CD4-positive, alpha-beta memory T cell (primary cell): Measurements from ENCODE around the gene FBN2. TPM values are rescaled to one million over a fixed set of nuclear protein-coding genes. Genes with fewer than 3 reads are reported as not detected.

ENCODE experiments used
- CTCF ChIA-PET: fragments of 350-600 bp; sonication (Branson Sonifier 250); formaldehyde crosslinking; loops from one replicate; lab custom pipeline; 2021; ENCODE audit warnings: inconsistent platforms; ENCODE audit not compliant: partially characterized antibody; lab: Charles Lee
- POLR2A ChIA-PET: fragments of 350-600 bp; sonication (Branson Sonifier 250); formaldehyde crosslinking; loops from one replicate; lab custom pipeline; 2021; ENCODE audit not compliant: partially characterized antibody; lab: Charles Lee
- DNase-seq, 5 donors: peaks; one replicate each; pipeline versions ENCODE4 v3.0.0 to v3.0.0-alpha.2; 2020 to 2022; ENCODE audit warnings: mixed read lengths in 1 of 5
- H3K27ac ChIP-seq: one replicate; pipeline ENCODE4 v1.7.0; 2013; ENCODE audit warnings: low read depth, low read length
- H3K27me3 ChIP-seq: 2 replicates; pipeline ENCODE4 v1.7.0; 2013; ENCODE audit warnings: mild to moderate bottlenecking, low read length, moderate library complexity; ENCODE audit not compliant: insufficient read depth
- H3K36me3 ChIP-seq: 2 replicates; pipeline ENCODE4 v1.7.0; 2013; ENCODE audit warnings: mild to moderate bottlenecking, low read length, moderate library complexity; ENCODE audit not compliant: insufficient read depth
- H3K4me1 ChIP-seq: 2 replicates; pipeline ENCODE4 v1.7.0; 2013; ENCODE audit warnings: mild to moderate bottlenecking, low read length, moderate library complexity; ENCODE audit not compliant: insufficient read depth
- H3K4me3 ChIP-seq, 2 donors: one replicate each; pipeline ENCODE4 v1.7.0; 2013; ENCODE audit warnings: low read length in 2 of 2, mild to moderate bottlenecking in 1 of 2
- H3K9me3 ChIP-seq, 2 donors: one replicate each; pipeline ENCODE4 v1.7.0; 2013; ENCODE audit warnings: low read length in 2 of 2, control low read depth in 1 of 2; ENCODE audit not compliant: control insufficient read depth in 1 of 2
- H3K27ac Mint-ChIP-seq, 7 donors: one replicate each; pipeline ENCODE4 v1.8.0; 2020 to 2021; ENCODE audit warnings: mixed read lengths in 7 of 7, mild to moderate bottlenecking in 6 of 7, inconsistent platforms in 3 of 7, moderate library complexity in 3 of 7
- H3K27me3 Mint-ChIP-seq, 2 donors: one replicate each; pipeline ENCODE4 v1.8.0; 2020 to 2021; ENCODE audit warnings: mixed read lengths in 2 of 2
- H3K36me3 Mint-ChIP-seq, 2 donors: one replicate each; pipeline ENCODE4 v1.8.0; 2020 to 2021; ENCODE audit warnings: mixed read lengths in 2 of 2, inconsistent platforms in 1 of 2, mild to moderate bottlenecking in 1 of 2
- H3K4me1 Mint-ChIP-seq, 4 donors: one replicate each; pipeline ENCODE4 v1.8.0; 2020 to 2021; ENCODE audit warnings: mixed read lengths in 4 of 4, mild to moderate bottlenecking in 1 of 4
- H3K4me3 Mint-ChIP-seq, 8 donors: one replicate each; pipeline ENCODE4 v1.8.0; 2020 to 2021; ENCODE audit warnings: mixed read lengths in 8 of 8, mild to moderate bottlenecking in 7 of 8, moderate library complexity in 6 of 8, inconsistent platforms in 3 of 8
- H3K9me3 Mint-ChIP-seq, 8 donors: one replicate each; pipeline ENCODE4 v1.8.0; 2020 to 2021; ENCODE audit warnings: mixed read lengths in 8 of 8, mild to moderate bottlenecking in 5 of 8, inconsistent platforms in 3 of 8, moderate library complexity in 1 of 8
- intact Hi-C: fragments of 100-400 bp; cut with micrococcal nuclease; formaldehyde crosslinking; loops from one replicate; pipeline ENCODE4 v1.15.1; 2023
- polyA plus RNA-seq, 2 donors: library from polyadenylated mRNA; unstranded; fragments of 300-500 nt; fragmentation: Illumina TruSeq; gene quantifications; one replicate each; pipeline ENCODE4 v1.2.3, GENCODE V29; 2021
- total RNA-seq, 2 experiments: library from RNA; stranded (reverse); gene quantifications; one replicate each; pipeline ENCODE4 v1.2.3, GENCODE V29; 2021

Gene FBN2
- total and polyA plus RNA-seq, 4 experiments from 2014 or later: 0.15 to 0.30 TPM; not detected in 2

DNA sequence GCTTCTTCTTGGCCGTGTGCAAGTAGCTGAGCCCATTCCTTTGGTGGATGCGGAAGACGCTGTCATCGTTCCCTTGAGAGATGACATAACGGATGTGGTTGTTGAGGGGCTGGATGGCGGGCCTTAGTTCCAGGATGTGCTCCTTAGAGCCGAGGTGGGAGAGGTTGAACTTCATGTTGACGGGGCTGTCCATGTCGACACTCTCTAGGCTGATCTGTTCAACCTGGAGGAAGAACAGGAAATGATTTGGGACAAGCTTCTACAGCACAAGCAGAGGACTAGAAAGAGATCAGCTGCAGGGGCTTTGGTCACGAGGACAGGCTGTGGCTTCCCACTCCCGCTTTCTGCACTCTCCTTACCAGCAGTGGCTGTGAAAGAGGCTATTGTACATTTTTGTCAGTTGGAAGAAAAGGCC is 278.4 kb downstream of the FBN2 start:
- no peak overlapping the region for H3K27ac ChIP-seq
- no peak for DNase-seq
- H3K27ac Mint-ChIP-seq: peak overlapping the region in 1 of 7 donors; percentile 19

DNA sequence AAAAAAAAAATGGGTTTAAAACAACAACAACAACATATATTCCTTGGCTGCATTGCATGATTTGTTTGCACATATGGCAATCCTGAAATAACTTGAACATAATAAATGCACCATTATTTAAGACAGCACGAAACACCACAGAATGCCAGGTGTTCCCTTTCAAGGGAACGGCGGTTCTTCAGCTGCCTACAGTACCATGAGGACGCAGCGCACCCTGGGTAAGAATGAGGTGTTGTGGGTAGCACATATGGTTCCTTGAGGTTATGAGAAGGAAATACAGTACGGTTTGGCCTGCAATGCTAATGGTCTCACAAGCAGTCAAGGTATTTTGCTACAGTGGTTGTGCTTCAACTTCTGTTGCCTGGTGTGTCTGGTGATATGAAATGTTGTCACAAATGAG is 279.7 kb downstream of the FBN2 start:
- H3K4me3 Mint-ChIP-seq: no peak overlapping the region
- Histone ChIP-seq H3K4me3 (no peak overlapping the region), H3K27me3 (no peaks in the 10 kb centered on the region), H3K4me1 (no peaks in the 10 kb centered on the region), H3K36me3 (no peaks in the 10 kb centered on the region), H3K9me3 (no peaks in the 10 kb centered on the region), H3K27ac (no peak overlapping the region)
- intact Hi-C loops: no loop called here
- ChIA-PET POLR2A (no interaction called here), CTCF (no interaction called here)
- no peak for DNase-seq
- no peaks in the 10 kb centered on the region for H3K4me1 Mint-ChIP-seq
- no peak overlapping the region for H3K27ac Mint-ChIP-seq
- H3K36me3 Mint-ChIP-seq: no peaks in the 10 kb centered on the region
- peaks cover 0 to 3% of the 10 kb centered on the region in 2 donors for H3K27me3 Mint-ChIP-seq
- peaks cover 0 to 4% (median 0%) of the 10 kb centered on the region in 8 donors for H3K9me3 Mint-ChIP-seq

More for the DNA sequence above, 278.4 kb downstream of the FBN2 start:
- H3K9me3 Mint-ChIP-seq: peaks cover 0 to 4% (median 0%) of the 10 kb centered on the region in 8 donors
- H3K4me1 Mint-ChIP-seq: no peaks in the 10 kb centered on the region
- no peaks in the 10 kb centered on the region for H3K4me1 ChIP-seq
- H3K27me3 ChIP-seq: no peaks in the 10 kb centered on the region
- ChIA-PET POLR2A (no interaction called here), CTCF (no interaction called here)
- no peaks in the 10 kb centered on the region for H3K36me3 ChIP-seq
- no peaks in the 10 kb centered on the region for H3K36me3 Mint-ChIP-seq
- intact Hi-C loops: no loop called here
- no peaks in the 10 kb centered on the region for H3K9me3 ChIP-seq
- H3K27me3 Mint-ChIP-seq: peaks cover 0 to 4% of the 10 kb centered on the region in 2 donors
- no peak overlapping the region for H3K4me3 Mint-ChIP-seq
- no peak overlapping the region for H3K4me3 ChIP-seq

DNA sequence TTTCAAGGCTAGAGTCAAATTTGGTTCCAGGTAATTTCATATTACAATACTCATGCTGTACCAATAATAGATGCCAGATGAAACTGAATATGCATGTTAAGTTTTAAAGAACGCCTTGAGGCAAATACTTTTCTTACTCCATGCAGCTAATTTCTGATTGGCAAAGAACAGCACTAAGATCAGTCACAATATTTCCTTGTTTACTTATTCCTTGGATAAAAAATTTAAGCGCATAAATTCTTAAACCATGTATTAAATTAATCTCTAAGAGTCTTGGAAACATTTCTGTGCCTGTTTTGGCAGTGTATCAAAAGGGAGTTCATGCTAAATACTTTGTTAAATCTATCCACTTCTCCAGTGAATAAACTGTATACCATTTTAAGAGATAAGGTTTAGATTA is 281.0 kb downstream of the FBN2 start:
- H3K4me3 Mint-ChIP-seq: no peak overlapping the region
- H3K4me1 Mint-ChIP-seq: no peaks in the 10 kb centered on the region
- Histone ChIP-seq H3K9me3 (no peaks in the 10 kb centered on the region), H3K27me3 (no peaks in the 10 kb centered on the region), H3K27ac (no peak overlapping the region), H3K36me3 (no peaks in the 10 kb centered on the region), H3K4me3 (no peak overlapping the region), H3K4me1 (no peaks in the 10 kb centered on the region)
- intact Hi-C loops: no loop called here
- CTCF ChIA-PET: no interaction called here
- no peak for DNase-seq
- no peaks in the 10 kb centered on the region for H3K36me3 Mint-ChIP-seq
- POLR2A ChIA-PET: no interaction called here
- H3K27ac Mint-ChIP-seq: no peak overlapping the region
- H3K9me3 Mint-ChIP-seq: peaks cover 0 to 4% (median 0%) of the 10 kb centered on the region in 8 donors
- peaks cover 0 to 2% of the 10 kb centered on the region in 2 donors for H3K27me3 Mint-ChIP-seq

DNA sequence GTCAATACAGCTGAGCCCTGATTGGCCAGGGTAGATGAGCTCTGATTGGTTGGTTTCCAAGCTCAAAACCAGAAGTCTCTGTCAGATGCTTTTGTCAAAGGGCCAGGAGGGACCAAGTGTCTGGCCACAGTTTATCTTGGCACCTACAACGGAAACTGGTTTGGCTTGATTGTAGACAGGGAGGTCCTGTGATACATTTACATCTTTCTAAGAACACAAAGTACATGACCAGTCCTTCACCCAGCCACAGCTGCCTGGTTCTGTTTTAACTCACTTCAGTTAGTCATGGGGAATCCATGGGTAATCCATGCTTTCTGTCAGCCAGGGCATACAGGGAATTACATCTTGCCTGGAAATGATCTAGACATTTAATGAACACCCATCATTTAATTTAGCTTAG is 283.3 kb downstream of the FBN2 start:
- Histone ChIP-seq H3K4me1 (no peaks in the 10 kb centered on the region), H3K9me3 (no peaks in the 10 kb centered on the region), H3K36me3 (no peaks in the 10 kb centered on the region), H3K27ac (no peak overlapping the region), H3K4me3 (no peak overlapping the region), H3K27me3 (no peaks in the 10 kb centered on the region)
- intact Hi-C loops: no loop called here
- no peak for DNase-seq
- H3K27ac Mint-ChIP-seq: no peak overlapping the region
- H3K36me3 Mint-ChIP-seq: no peaks in the 10 kb centered on the region
- CTCF ChIA-PET: no interaction called here
- peaks cover 0 to 8% (median 0%) of the 10 kb centered on the region in 8 donors for H3K9me3 Mint-ChIP-seq
- H3K4me1 Mint-ChIP-seq: no peaks in the 10 kb centered on the region
- H3K4me3 Mint-ChIP-seq: no peak overlapping the region
- peaks cover 0 to 9% of the 10 kb centered on the region in 2 donors for H3K27me3 Mint-ChIP-seq
- POLR2A ChIA-PET: no interaction called here

- H3K27me3 Mint-ChIP-seq: peaks cover 0 to 9% of the 10 kb centered on the region in 2 donors
- ChIA-PET POLR2A (no interaction called here), CTCF (no interaction called here)
- peaks cover 0 to 8% (median 0%) of the 10 kb centered on the region in 8 donors for H3K9me3 Mint-ChIP-seq
- no peak overlapping the region for H3K27ac Mint-ChIP-seq
- H3K27me3 ChIP-seq: no peaks in the 10 kb centered on the region
- no peaks in the 10 kb centered on the region for H3K36me3 Mint-ChIP-seq
- H3K4me3 ChIP-seq: no peak overlapping the region
- no peaks in the 10 kb centered on the region for H3K36me3 ChIP-seq
- no peak for DNase-seq
- intact Hi-C loops: no loop called here
- H3K4me1 Mint-ChIP-seq: no peaks in the 10 kb centered on the region
- no peaks in the 10 kb centered on the region for H3K4me1 ChIP-seq
- no peak overlapping the region for H3K4me3 Mint-ChIP-seq
- H3K27ac ChIP-seq: no peak overlapping the region
- H3K9me3 ChIP-seq: no peaks in the 10 kb centered on the region
Observed at GRCh38 chr5:128253880-128254279, 284.2 kb downstream of the FBN2 start.

DNA sequence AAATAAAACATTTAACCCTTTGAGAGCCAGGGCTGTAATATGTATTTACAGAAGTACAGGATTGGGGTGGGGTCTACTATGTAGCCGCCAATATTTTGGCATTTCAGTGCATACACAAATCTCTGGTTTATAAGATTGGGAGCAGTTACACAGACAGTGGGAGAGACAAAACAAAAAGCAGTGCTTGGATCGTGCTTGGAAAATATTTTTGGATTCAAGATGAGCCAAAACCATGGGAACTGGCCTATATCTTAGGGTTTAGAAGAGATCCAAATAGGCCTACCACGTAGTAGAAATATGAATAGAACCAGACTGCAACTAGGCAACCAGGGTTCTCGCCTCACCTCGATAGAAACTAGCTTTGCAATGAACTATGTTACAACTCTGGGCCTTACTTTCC is 284.9 kb downstream of the FBN2 start:
- H3K36me3 ChIP-seq: no peaks in the 10 kb centered on the region
- no peak for DNase-seq
- H3K4me3 ChIP-seq: no peak overlapping the region
- no peak overlapping the region for H3K27ac Mint-ChIP-seq
- ChIA-PET POLR2A (no interaction called here), CTCF (interaction anchor here (0.8 kb wide), 1 partner anchor 12 kb away, joined by 3 read pairs; no protein-coding TSS in a partner anchor)
- intact Hi-C loops: no loop called here
- no peaks in the 10 kb centered on the region for H3K4me1 Mint-ChIP-seq
- H3K36me3 Mint-ChIP-seq: no peaks in the 10 kb centered on the region
- no peak overlapping the region for H3K4me3 Mint-ChIP-seq
- H3K27me3 ChIP-seq: no peaks in the 10 kb centered on the region
- H3K4me1 ChIP-seq: no peaks in the 10 kb centered on the region
- H3K9me3 Mint-ChIP-seq: peaks cover 0 to 8% (median 0%) of the 10 kb centered on the region in 8 donors
- no peak overlapping the region for H3K27ac ChIP-seq
- no peaks in the 10 kb centered on the region for H3K9me3 ChIP-seq
- H3K27me3 Mint-ChIP-seq: peaks cover 0 to 9% of the 10 kb centered on the region in 2 donors

GRCh38 chr5:128252756-128253155 is 285.3 kb downstream of the FBN2 start:
- H3K4me1 Mint-ChIP-seq: no peaks in the 10 kb centered on the region
- peaks cover 0 to 9% of the 10 kb centered on the region in 2 donors for H3K27me3 Mint-ChIP-seq
- H3K36me3 ChIP-seq: no peaks in the 10 kb centered on the region
- H3K36me3 Mint-ChIP-seq: no peaks in the 10 kb centered on the region
- POLR2A ChIA-PET: no interaction called here
- no peak overlapping the region for H3K4me3 Mint-ChIP-seq
- H3K27me3 ChIP-seq: no peaks in the 10 kb centered on the region
- H3K9me3 ChIP-seq: no peaks in the 10 kb centered on the region
- H3K27ac ChIP-seq: no peak overlapping the region
- CTCF ChIA-PET: interaction anchor here (0.8 kb wide), 1 partner anchor 11 kb away, joined by 3 read pairs; no protein-coding TSS in a partner anchor
- peaks cover 0 to 8% (median 0%) of the 10 kb centered on the region in 8 donors for H3K9me3 Mint-ChIP-seq
- no peak overlapping the region for H3K27ac Mint-ChIP-seq
- intact Hi-C loops: no loop called here
- DNase-seq: no peak
- H3K4me1 ChIP-seq: no peaks in the 10 kb centered on the region
- H3K4me3 ChIP-seq: no peak overlapping the region
